Measurements from ENCODE around the gene CCSER1.

CCSER1 gene

GRCh38 chr4:91598696-91599095 is 1471.5 kb downstream of the CCSER1 start:
- POLR2A ChIA-PET, result no interaction called here
- no peak for DNase-seq (ENCODE audit: extremely low spot score)
- no peak for TF ChIP-seq CTCF (IDR thresholded peaks at IDR 0.05; ENCODE audit: control extremely low read depth, extremely low read depth, low read depth, missing control alignments)
- CTCF ChIA-PET, result no interaction called here

GRCh38 chr4:91600301-91600700 is 1473.1 kb downstream of the CCSER1 start:
- CTCF ChIA-PET, result interaction anchor here (2.0 kb wide), 1 partner anchor 10 kb away, joined by 6 read pairs; no protein-coding TSS in a partner anchor
- no peak for TF ChIP-seq CTCF (IDR thresholded peaks at IDR 0.05; ENCODE audit: control extremely low read depth, extremely low read depth, low read depth, missing control alignments)
- POLR2A ChIA-PET, result no interaction called here
- DNase-seq (ENCODE audit: extremely low spot score), result no peak

GRCh38 chr4:91601401-91601800 is 1474.2 kb downstream of the CCSER1 start:
- CTCF ChIA-PET, result no interaction called here
- DNase-seq (ENCODE audit: extremely low spot score), result no peak
- TF ChIP-seq CTCF (IDR thresholded peaks at IDR 0.05; ENCODE audit: control extremely low read depth, extremely low read depth, low read depth, missing control alignments), result no peak
- POLR2A ChIA-PET, result no interaction called here

GRCh38 chr4:91611782-91612181 is 1484.6 kb downstream of the CCSER1 start:
- CTCF ChIA-PET, result no interaction called here
- POLR2A ChIA-PET, result no interaction called here
- TF ChIP-seq CTCF (IDR thresholded peaks at IDR 0.05; ENCODE audit: control extremely low read depth, extremely low read depth, low read depth, missing control alignments), result no peak
- no peak for DNase-seq (ENCODE audit: extremely low spot score)

- TF ChIP-seq CTCF (IDR thresholded peaks at IDR 0.05; ENCODE audit: control extremely low read depth, extremely low read depth, low read depth, missing control alignments), result no peak
- no peak for DNase-seq (ENCODE audit: extremely low spot score)
- ChIA-PET CTCF (no interaction called here), POLR2A (no interaction called here)
These were observed 1493.8 kb downstream of the CCSER1 start for GRCh38 chr4:91620952-91621351.

- DNase-seq (ENCODE audit: extremely low spot score), result no peak
- ChIA-PET CTCF (no interaction called here), POLR2A (no interaction called here)
- no peak for TF ChIP-seq CTCF (IDR thresholded peaks at IDR 0.05; ENCODE audit: control extremely low read depth, extremely low read depth, low read depth, missing control alignments)
These were observed 1494.3 kb downstream of the CCSER1 start for GRCh38 chr4:91621446-91621845.
